DND-41 (cell line): Measurements from ENCODE around the gene HNF1A.

ENCODE experiments used
- ATAC-seq: fragments of 200-7000 bp; cut with Tn5 transposase; 3 replicates; pipeline ENCODE4 v1.9.1; 2021; ENCODE audit warnings: low read depth; ENCODE audit not compliant: insufficient read depth
- DNase-seq: peaks from one replicate; pipeline ENCODE4 v3.0.0-alpha.2; 2020
- H2AFZ ChIP-seq: 2 replicates; pipeline ENCODE4 v1.6.0; 2012; ENCODE audit warnings: low read depth, low read length
- H3K27ac ChIP-seq: 2 replicates; pipeline ENCODE4 v1.5.1; 2012; ENCODE audit warnings: low read length, inconsistent platforms
- H3K27me3 ChIP-seq: fragments of 200-600 bp; sonication (generic); 2 replicates; pipeline ENCODE4 v1.6.0; 2012; ENCODE audit warnings: low read length, mild to moderate bottlenecking, inconsistent platforms; ENCODE audit not compliant: insufficient read depth, poor library complexity
- H3K36me3 ChIP-seq: 2 replicates; pipeline ENCODE4 v1.5.1; 2012; ENCODE audit warnings: low read length, inconsistent platforms; ENCODE audit not compliant: insufficient read depth
- H3K4me1 ChIP-seq: 2 replicates; pipeline ENCODE4 v1.5.1; 2012; ENCODE audit warnings: mild to moderate bottlenecking, low read length; ENCODE audit not compliant: insufficient read depth
- H3K4me2 ChIP-seq: 2 replicates; pipeline ENCODE4 v1.6.0; 2012; ENCODE audit warnings: mild to moderate bottlenecking, moderate library complexity, low read length, inconsistent platforms; ENCODE audit not compliant: insufficient read depth
- H3K4me3 ChIP-seq, 2 experiments: fragments of 200-600 bp in 1 of 2; shearing (Covaris generic) in 1 of 2; 2 replicates each; pipeline ENCODE4 v1.5.1; 2012 to 2016; ENCODE audit warnings: inconsistent platforms in 2 of 2, low read length in 2 of 2, mild to moderate bottlenecking in 2 of 2, low read depth in 1 of 2, moderate library complexity in 1 of 2
- H3K79me2 ChIP-seq: 2 replicates; pipeline ENCODE4 v1.6.0; 2012; ENCODE audit warnings: low read length, inconsistent platforms; ENCODE audit not compliant: insufficient read depth
- H3K9ac ChIP-seq: 2 replicates; pipeline ENCODE4 v1.6.0; 2012; ENCODE audit warnings: low read depth, mild to moderate bottlenecking, inconsistent platforms, low read length, moderate library complexity
- H3K9me3 ChIP-seq: 2 replicates; pipeline ENCODE4 v1.5.1; 2012; ENCODE audit warnings: low read length, moderate library complexity, mild to moderate bottlenecking, inconsistent platforms; ENCODE audit not compliant: insufficient read depth, severe bottlenecking
- H4K20me1 ChIP-seq: 2 replicates; pipeline ENCODE4 v1.6.0; 2012; ENCODE audit warnings: low read length; ENCODE audit not compliant: insufficient read depth
- EZH2 ChIP-seq: IDR thresholded peaks from 3 replicates; pipeline ENCODE4 v1.6.1; 2012; ENCODE audit warnings: borderline replicate concordance, low read depth, mild to moderate bottlenecking, moderate library complexity, low read length, inconsistent platforms; ENCODE audit not compliant: severe bottlenecking
- TF ChIP-seq, protein P1 (sequence below): IDR thresholded peaks from 2 replicates; pipeline ENCODE4 v1.5.1; 2012; ENCODE audit warnings: borderline replicate concordance, low read length, moderate library complexity, mild to moderate bottlenecking; ENCODE audit not compliant: poor library complexity, severe bottlenecking; ENCODE audit errors: extremely low read depth

HNF1A gene

GRCh38 chr12:120940799-120941198 is 37.5 kb upstream of the HNF1A start:
- Histone ChIP-seq H3K4me1 (no peaks in the 10 kb centered on the region), H3K36me3 (no peaks in the 10 kb centered on the region), H3K4me2 (no peak overlapping the region), H3K27me3 (peaks cover 4% of the 10 kb centered on the region), H3K79me2 (no peaks in the 10 kb centered on the region), H3K9me3 (no peaks in the 10 kb centered on the region), H3K4me3 (no peak overlapping the region), H4K20me1 (no peaks in the 10 kb centered on the region), H3K9ac (no peak overlapping the region), H2AFZ (no peak overlapping the region), H3K27ac (no peak overlapping the region)
- DNase-seq (no peak), ATAC-seq (no peak)
- TF ChIP-seq, protein P1, sequence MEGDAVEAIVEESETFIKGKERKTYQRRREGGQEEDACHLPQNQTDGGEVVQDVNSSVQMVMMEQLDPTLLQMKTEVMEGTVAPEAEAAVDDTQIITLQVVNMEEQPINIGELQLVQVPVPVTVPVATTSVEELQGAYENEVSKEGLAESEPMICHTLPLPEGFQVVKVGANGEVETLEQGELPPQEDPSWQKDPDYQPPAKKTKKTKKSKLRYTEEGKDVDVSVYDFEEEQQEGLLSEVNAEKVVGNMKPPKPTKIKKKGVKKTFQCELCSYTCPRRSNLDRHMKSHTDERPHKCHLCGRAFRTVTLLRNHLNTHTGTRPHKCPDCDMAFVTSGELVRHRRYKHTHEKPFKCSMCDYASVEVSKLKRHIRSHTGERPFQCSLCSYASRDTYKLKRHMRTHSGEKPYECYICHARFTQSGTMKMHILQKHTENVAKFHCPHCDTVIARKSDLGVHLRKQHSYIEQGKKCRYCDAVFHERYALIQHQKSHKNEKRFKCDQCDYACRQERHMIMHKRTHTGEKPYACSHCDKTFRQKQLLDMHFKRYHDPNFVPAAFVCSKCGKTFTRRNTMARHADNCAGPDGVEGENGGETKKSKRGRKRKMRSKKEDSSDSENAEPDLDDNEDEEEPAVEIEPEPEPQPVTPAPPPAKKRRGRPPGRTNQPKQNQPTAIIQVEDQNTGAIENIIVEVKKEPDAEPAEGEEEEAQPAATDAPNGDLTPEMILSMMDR = no peak
- no peak for TF ChIP-seq EZH2

GRCh38 chr12:120941412-120941811 is 36.9 kb upstream of the HNF1A start:
- Histone ChIP-seq H3K27ac (no peak overlapping the region), H3K4me3 (no peak overlapping the region), H3K36me3 (no peaks in the 10 kb centered on the region), H3K4me1 (no peaks in the 10 kb centered on the region), H3K9ac (no peak overlapping the region), H3K79me2 (no peaks in the 10 kb centered on the region), H3K9me3 (no peaks in the 10 kb centered on the region), H4K20me1 (no peaks in the 10 kb centered on the region), H2AFZ (no peak overlapping the region), H3K4me2 (no peak overlapping the region), H3K27me3 (peaks cover 4% of the 10 kb centered on the region)
- no peak for TF ChIP-seq EZH2
- TF ChIP-seq, protein P1 = no peak
- DNase-seq = no peak
- ATAC-seq = no peak

DNA sequence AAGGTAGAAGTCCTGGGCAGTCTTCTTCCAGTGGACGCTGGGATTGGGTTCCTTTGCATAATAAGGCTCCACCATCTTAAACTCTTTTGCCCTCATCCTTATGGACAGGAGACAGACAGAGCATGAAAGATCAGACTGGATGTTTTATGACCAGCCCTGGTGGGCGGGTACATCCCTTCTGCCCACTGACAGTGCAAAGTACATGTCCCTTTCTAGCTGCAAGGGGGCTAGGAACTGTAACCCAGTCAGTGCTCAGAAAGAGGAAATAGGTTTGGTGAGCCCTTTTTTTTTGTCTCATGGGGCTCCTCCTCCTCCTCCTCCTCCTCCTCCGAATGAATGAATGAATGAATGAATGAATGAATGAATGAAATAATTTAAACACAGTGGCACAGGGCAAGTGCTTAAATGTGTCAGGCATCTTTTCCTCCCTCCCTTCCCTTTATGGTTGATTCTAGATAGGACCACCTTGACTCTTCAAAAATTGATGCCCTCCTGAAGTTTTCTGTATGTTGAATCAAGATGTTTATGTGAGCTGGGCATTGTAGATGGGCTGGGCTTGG is 36.4 kb upstream of the HNF1A start:
- H3K27ac ChIP-seq = no peak overlapping the region
- H3K4me3 ChIP-seq = no peak overlapping the region
- peaks cover 4% of the 10 kb centered on the region for H3K27me3 ChIP-seq
- H2AFZ ChIP-seq = no peak overlapping the region
- H3K9ac ChIP-seq = no peak overlapping the region
- TF ChIP-seq, protein P1 = no peak
- TF ChIP-seq EZH2 = no peak
- DNase-seq (no peak), ATAC-seq (no peak)
- H3K36me3 ChIP-seq = no peaks in the 10 kb centered on the region
- no peaks in the 10 kb centered on the region for H3K9me3 ChIP-seq
- H3K4me1 ChIP-seq = no peaks in the 10 kb centered on the region
- no peaks in the 10 kb centered on the region for H4K20me1 ChIP-seq
- H3K4me2 ChIP-seq = no peak overlapping the region
- no peaks in the 10 kb centered on the region for H3K79me2 ChIP-seq

- H3K36me3 ChIP-seq = no peaks in the 10 kb centered on the region
- no peak overlapping the region for H2AFZ ChIP-seq
- no peaks in the 10 kb centered on the region for H3K4me1 ChIP-seq
- peaks cover 4% of the 10 kb centered on the region for H3K27me3 ChIP-seq
- no peaks in the 10 kb centered on the region for H3K9me3 ChIP-seq
- DNase-seq (no peak), ATAC-seq (no peak)
- TF ChIP-seq, protein P1 = no peak
- TF ChIP-seq EZH2 = no peak
- H3K4me2 ChIP-seq = no peak overlapping the region
- H3K27ac ChIP-seq = no peak overlapping the region
- no peak overlapping the region for H3K4me3 ChIP-seq
- H3K79me2 ChIP-seq = no peaks in the 10 kb centered on the region
- H3K9ac ChIP-seq = no peak overlapping the region
- H4K20me1 ChIP-seq = no peaks in the 10 kb centered on the region
These were observed 34.9 kb upstream of the HNF1A start for GRCh38 chr12:120943482-120943881.
